Small intestine (tissue), 7 donors: ENCODE results near the gene VPS13C. TPM values are rescaled to one million over a fixed set of nuclear protein-coding genes. Genes with fewer than 3 reads are reported as not detected.

ENCODE experiments used
- DNase-seq, 2 donors: peaks; one replicate each; pipeline versions ENCODE4 v3.0.0 to v3.0.0-alpha.2; 2013
- FAIRE-seq: peaks from 2 replicates; lab custom pipeline; 2012; peaks lifted over from hg19 to GRCh38; lab: Jason Lieb, UNC
- H3K27ac ChIP-seq, 3 donors: one replicate each; pipeline ENCODE4 v1.5.1; 2013; ENCODE audit warnings: low read length in 2 of 3, mild to moderate bottlenecking in 2 of 3, control low read depth in 1 of 3, inconsistent platforms in 1 of 3, low read depth in 1 of 3, moderate library complexity in 1 of 3
- H3K27me3 ChIP-seq, 3 donors: one replicate each; pipeline ENCODE4 v1.6.1; 2013; ENCODE audit warnings: low read length in 3 of 3, inconsistent platforms in 1 of 3; ENCODE audit not compliant: control insufficient read depth in 3 of 3, insufficient read depth in 3 of 3
- H3K36me3 ChIP-seq, 3 donors: one replicate each; pipeline ENCODE4 v1.6.1; 2013; ENCODE audit warnings: low read length in 3 of 3, inconsistent platforms in 1 of 3, low read depth in 1 of 3, mild to moderate bottlenecking in 1 of 3, moderate library complexity in 1 of 3; ENCODE audit not compliant: control insufficient read depth in 3 of 3, insufficient read depth in 2 of 3
- H3K4me1 ChIP-seq, 3 donors: one replicate each; pipeline ENCODE4 v1.6.1; 2013; ENCODE audit warnings: low read length in 2 of 3, inconsistent platforms in 1 of 3, low read depth in 1 of 3, mild to moderate bottlenecking in 1 of 3, moderate library complexity in 1 of 3; ENCODE audit not compliant: control insufficient read depth in 3 of 3, insufficient read depth in 2 of 3
- H3K4me3 ChIP-seq, 3 donors: one replicate each; pipeline ENCODE4 v1.5.1; 2013; ENCODE audit warnings: low read length in 3 of 3, control low read depth in 1 of 3, inconsistent platforms in 1 of 3, low read depth in 1 of 3, mild to moderate bottlenecking in 1 of 3, moderate library complexity in 1 of 3
- H3K9me3 ChIP-seq, 2 donors: one replicate each; pipeline ENCODE4 v1.6.1; 2013; ENCODE audit warnings: low read depth in 1 of 2, low read length in 1 of 2; ENCODE audit not compliant: control insufficient read depth in 2 of 2, insufficient read depth in 1 of 2
- WGBS, 3 donors: extraction: QIAGEN DNeasy Blood & Tissue Kit; methylation state at CpG; one replicate each; pipeline ENCODE4 v1.1.7; 2013; 5-methylcytosine and 5-hydroxymethylcytosine counted together
- polyA plus RNA-seq, 4 donors: library from polyadenylated mRNA; stranded (reverse) in 3 of 4; unstranded in 1 of 4; fragments of 200-250 nt in 3 of 4; fragments of 120-200 nt in 1 of 4; gene quantifications; one replicate each; pipeline versions ENCODE4 v1.2.1 to v1.2.3, GENCODE V29; 2013
- donor health status: healthy with polysubstance abuse.
- donor health status: control.
- donor health status: control.
- donor health status: Bipolar disorder and iron deficiency.
- donor health status: healthy.

Gene VPS13C
- polyA plus RNA-seq, 4 donors = 7.3 to 49.2 (median 11.6) TPM

DNA sequence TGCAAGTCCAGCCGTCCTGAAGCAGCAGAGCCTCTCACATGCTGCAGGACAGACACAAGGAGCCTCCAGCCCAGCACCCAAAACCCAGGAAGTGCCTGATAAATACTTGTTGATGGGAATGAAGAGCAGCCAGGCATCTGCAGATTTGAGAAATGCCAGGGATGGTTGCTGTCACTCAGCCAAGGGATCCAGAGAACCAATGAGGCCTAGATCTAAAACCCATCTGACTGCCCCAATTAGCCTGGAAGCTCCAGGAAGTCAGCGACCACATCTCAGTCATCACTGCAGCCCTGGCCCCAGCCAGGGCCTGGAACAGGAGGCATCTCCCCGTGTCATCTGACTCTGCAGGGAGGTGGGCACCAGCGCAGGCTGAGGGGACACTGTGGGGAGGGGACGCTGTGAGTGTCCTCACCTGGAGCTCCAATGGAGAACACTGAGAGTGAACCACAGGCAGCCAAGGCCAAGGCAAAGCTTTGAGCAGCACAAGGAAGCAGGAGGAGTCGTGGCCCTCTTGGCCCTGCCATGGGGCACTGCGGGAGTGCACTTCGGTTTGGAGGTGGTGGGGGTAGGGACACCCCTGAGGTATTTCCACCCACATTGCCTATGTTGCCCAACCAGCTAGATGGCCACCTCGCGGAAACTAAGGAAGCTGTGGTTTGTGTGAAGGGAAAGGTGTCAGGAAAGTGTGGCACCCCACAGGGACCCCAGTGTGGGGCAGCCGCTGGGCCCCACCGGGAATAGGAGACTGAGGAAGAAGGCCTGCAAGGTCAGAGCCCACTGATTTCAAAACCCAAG lies 229.5 kb downstream of the VPS13C start:
- no peak for DNase-seq
- 77 to 80% (median 77%) methylated on average over 12 of the region's 12 CpGs for WGBS, 3 donors

DNA sequence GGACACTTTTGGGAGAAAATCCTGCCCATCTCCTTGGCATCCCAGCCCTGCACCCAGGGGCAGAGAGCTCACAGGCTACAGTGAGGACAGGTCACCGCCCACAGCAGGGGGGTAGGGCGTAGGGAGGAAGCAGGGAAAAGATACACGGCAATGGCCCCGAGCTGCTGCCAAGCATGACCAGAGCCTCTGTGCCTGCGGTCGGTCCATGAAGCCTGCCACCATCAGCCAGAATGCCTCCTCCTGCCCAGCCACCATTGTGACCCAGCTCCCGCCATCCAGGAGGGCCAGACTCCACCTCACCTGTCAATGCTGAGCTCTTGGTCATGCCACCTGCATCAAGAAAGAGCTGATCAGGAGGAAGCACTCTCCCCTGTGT lies 230.7 kb downstream of the VPS13C start:
- Histone ChIP-seq H3K4me3 (no peak overlapping the region), H3K36me3 (no peaks in the 10 kb centered on the region), H3K9me3 (no peaks in the 10 kb centered on the region), H3K27me3 (no peaks in the 10 kb centered on the region), H3K4me1 (no peaks in the 10 kb centered on the region), H3K27ac (no peak overlapping the region)
- 70 to 79% (median 74%) methylated on average over 6 to 7 of the region's 7 CpGs for WGBS, 3 donors
- DNase-seq (no peak), FAIRE-seq (no peak)

More for the DNA sequence above, 229.5 kb downstream of the VPS13C start:
- Histone ChIP-seq H3K4me3 (no peak overlapping the region), H3K36me3 (no peaks in the 10 kb centered on the region), H3K9me3 (no peaks in the 10 kb centered on the region), H3K27ac (no peak overlapping the region), H3K27me3 (no peaks in the 10 kb centered on the region), H3K4me1 (no peaks in the 10 kb centered on the region)
- FAIRE-seq = no peak

DNA sequence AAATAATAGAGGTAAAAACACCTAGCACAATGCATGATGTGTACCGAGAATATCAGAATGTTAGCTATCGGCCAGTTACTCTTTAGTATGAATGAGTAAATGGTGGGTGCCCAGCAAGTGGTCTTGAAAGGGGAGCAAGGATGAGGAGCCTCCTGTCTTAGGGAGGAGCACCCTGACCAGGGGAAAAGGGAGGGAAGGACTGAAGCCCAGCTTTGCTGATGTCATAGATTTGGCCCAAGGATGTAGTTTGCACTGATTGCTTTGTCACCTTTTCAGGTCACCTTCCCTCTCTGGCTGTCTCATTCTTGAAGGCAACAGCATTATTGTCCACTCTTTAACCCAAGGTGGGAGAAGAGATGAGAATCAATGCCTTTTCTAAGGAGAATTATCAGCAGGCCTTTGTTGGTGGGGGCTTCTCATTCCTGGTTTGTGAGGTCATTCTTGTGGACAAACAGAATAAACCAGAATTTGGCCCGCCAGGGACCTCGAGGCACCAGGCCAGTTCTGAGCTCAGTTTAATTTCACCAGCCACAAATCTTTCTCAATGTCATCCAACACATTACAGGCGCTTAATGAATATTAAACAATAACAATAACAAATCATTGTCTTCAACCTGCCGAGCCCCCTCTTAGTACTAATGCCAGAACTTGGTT lies 231.3 kb downstream of the VPS13C start:
- H3K27me3 ChIP-seq = no peaks in the 10 kb centered on the region
- no peaks in the 10 kb centered on the region for H3K4me1 ChIP-seq
- no peak for FAIRE-seq
- 77 to 85% (median 77%) methylated on average over 6 of the region's 6 CpGs for whole genome bisulfite sequencing, 3 donors
- DNase-seq = no peak
- H3K36me3 ChIP-seq = no peaks in the 10 kb centered on the region
- H3K27ac ChIP-seq = no peak overlapping the region
- no peak overlapping the region for H3K4me3 ChIP-seq
- H3K9me3 ChIP-seq = no peaks in the 10 kb centered on the region

- 83 to 91% (median 88%) methylated on average over 13 of the region's 13 CpGs for WGBS, 3 donors
- no peak for FAIRE-seq
- no peaks in the 10 kb centered on the region for H3K4me1 ChIP-seq
- no peak overlapping the region for H3K4me3 ChIP-seq
- DNase-seq = no peak
- H3K27ac ChIP-seq = no peak overlapping the region
- no peaks in the 10 kb centered on the region for H3K9me3 ChIP-seq
- H3K27me3 ChIP-seq = no peaks in the 10 kb centered on the region
- H3K36me3 ChIP-seq = no peaks in the 10 kb centered on the region
Measured at GRCh38 chr15:61828008-61828407, 232.2 kb downstream of the VPS13C start.

DNA sequence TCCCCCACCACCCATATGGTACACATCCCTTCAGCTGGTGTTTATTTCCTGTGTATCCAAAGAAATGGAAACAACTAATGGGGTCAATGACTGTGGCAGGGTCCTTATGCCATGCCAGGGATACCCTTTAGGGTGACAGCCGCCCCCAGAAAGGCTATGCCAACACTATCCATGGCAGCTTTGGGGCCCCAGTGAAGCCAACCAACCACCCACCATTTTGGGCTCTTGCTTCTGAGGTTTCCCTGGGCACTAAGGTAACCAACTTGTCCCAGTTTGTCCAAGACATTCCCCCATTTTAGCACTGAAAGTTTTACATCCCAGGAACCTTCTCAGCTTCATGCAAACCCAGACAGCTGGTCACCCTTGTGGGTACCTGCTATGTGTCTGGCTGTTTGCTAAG lies 233.1 kb downstream of the VPS13C start:
- WGBS, 3 donors = 73 to 78% (median 75%) methylated on average over 1 of the region's 1 CpG
- FAIRE-seq (no peak), DNase-seq (no peak)
- Histone ChIP-seq H3K27ac (no peak overlapping the region), H3K4me3 (no peak overlapping the region), H3K4me1 (no peaks in the 10 kb centered on the region), H3K9me3 (no peaks in the 10 kb centered on the region), H3K36me3 (no peaks in the 10 kb centered on the region), H3K27me3 (no peaks in the 10 kb centered on the region)

DNA sequence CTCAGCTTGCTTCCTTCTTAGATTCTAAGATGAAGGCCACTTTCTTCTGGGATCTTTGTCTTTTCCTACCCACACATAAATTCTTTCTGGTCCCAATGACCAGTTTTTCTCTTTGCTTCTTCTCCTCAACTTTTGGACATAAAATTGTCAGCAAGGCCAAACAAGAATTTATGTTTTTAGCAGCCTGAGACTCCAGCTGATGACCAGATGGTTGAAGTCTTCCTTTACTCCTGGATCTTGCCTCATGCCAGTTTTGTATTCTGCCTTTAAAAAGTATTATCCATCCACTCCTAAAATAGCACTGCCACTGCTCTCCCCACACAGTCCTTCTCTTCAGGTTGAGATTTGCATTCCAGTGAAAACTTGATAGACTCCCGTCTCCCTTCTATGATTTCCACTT lies 236.0 kb downstream of the VPS13C start:
- Histone ChIP-seq H3K27me3 (peaks cover 0 to 3% (median 0%) of the 10 kb centered on the region in 3 donors), H3K36me3 (no peaks in the 10 kb centered on the region), H3K9me3 (no peaks in the 10 kb centered on the region), H3K4me3 (no peak overlapping the region), H3K27ac (no peak overlapping the region), H3K4me1 (no peaks in the 10 kb centered on the region)
- WGBS, 3 donors = 5 to 43% (median 41%) methylated on average over 1 of the region's 1 CpG
- FAIRE-seq (no peak), DNase-seq (no peak)

DNA sequence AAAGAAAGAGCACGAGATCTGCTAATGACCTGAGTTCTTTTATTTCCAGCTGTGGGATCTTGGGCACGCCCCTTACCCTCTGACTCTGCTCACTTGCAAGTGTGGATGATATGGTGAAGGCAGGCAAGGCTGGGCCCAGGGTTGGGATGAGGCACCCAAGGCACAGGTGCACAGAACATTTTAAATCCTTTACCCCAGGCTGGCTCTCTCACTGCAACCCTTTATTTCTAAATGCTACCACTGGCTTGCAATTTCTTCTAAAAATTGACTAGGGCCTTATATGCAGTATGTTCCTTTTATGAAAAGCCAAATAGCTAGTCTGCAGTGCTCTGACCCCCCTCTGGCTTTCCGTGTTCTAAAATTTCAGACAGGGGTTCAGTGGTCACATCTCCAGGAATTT lies 237.7 kb downstream of the VPS13C start:
- FAIRE-seq = no peak
- H3K4me3 ChIP-seq = no peak overlapping the region
- no peaks in the 10 kb centered on the region for H3K36me3 ChIP-seq
- no peak for DNase-seq
- 69 to 84% (median 70%) methylated on average over 3 of the region's 3 CpGs for whole genome bisulfite sequencing, 3 donors
- H3K4me1 ChIP-seq = no peaks in the 10 kb centered on the region
- H3K9me3 ChIP-seq = no peaks in the 10 kb centered on the region
- peaks cover 0 to 3% (median 0%) of the 10 kb centered on the region in 3 donors for H3K27me3 ChIP-seq
- H3K27ac ChIP-seq = no peak overlapping the region

GRCh38 chr15:61820951-61821350 lies 239.3 kb downstream of the VPS13C start:
- Histone ChIP-seq H3K9me3 (no peaks in the 10 kb centered on the region), H3K27ac (no peak overlapping the region), H3K36me3 (no peaks in the 10 kb centered on the region), H3K27me3 (peaks cover 0 to 3% (median 0%) of the 10 kb centered on the region in 3 donors), H3K4me3 (no peak overlapping the region), H3K4me1 (no peaks in the 10 kb centered on the region)
- WGBS, 3 donors = 81 to 85% (median 84%) methylated on average over 4 of the region's 4 CpGs
- FAIRE-seq = no peak
- no peak for DNase-seq
